HCT116 (cell line): Measurements from ENCODE around the gene CNTNAP2. TPM values are rescaled to one million over a fixed set of nuclear protein-coding genes. Genes with fewer than 3 reads are reported as not detected.

Source experiments
- ATAC-seq: fragments of 200-7000 bp; cut with Tn5 transposase; 2 replicates; pipeline ENCODE4 v1.9.1; 2020; ENCODE audit warnings: mild to moderate bottlenecking, moderate library complexity
- BruUV-seq: library from RNA; stranded (reverse); fragments of 400-500 nt; replicated peaks from 2 replicates; lab custom pipeline; 2021; lab: Mats Ljungman, UMichigan
- CTCF ChIA-PET: fragments of 300-600 bp; sonication (Branson Sonifier 250); formaldehyde crosslinking; loops from one replicate; lab custom pipeline; 2021; ENCODE audit warnings: antibody characterized with exemption; lab: Charles Lee
- POLR2A ChIA-PET: fragments of 300-600, 350-600 bp; sonication (Branson Sonifier 250); formaldehyde crosslinking; loops from one replicate; lab custom pipeline; 2021; ENCODE audit warnings: antibody characterized with exemption; lab: Charles Lee
- RAD21 ChIA-PET, 2 experiments: fragments of 300-600 bp; sonication (Branson Sonifier 250); formaldehyde crosslinking; loops; one replicate each; lab custom pipeline; 2023; ENCODE audit warnings: low total read pairs in 2 of 2; ENCODE audit not compliant: uncharacterized antibody in 2 of 2, unreplicated experiment in 2 of 2, low non-redundant PET in 1 of 2; lab: Charles Lee
- DNase-seq: peaks from one replicate; pipeline ENCODE4 v3.0.0-alpha.2; 2010; ENCODE audit warnings: low read depth, low spot score
- H2AFZ ChIP-seq: fragments of 200-600 bp; shearing (Covaris generic), sonication (generic); 2 replicates; pipeline ENCODE4 v1.6.1; 2017; ENCODE audit warnings: low read depth, mixed run types, mixed read lengths, antibody characterized with exemption, low read length; ENCODE audit not compliant: poor library complexity, severe bottlenecking
- H3K27ac ChIP-seq: 2 replicates; pipeline ENCODE4 v1.5.1; 2012; ENCODE audit warnings: low read depth, low read length
- H3K27me3 ChIP-seq: fragments of 200-600 bp; sonication (generic); 2 replicates; pipeline ENCODE4 v1.6.1; 2016; ENCODE audit warnings: mixed run types, low read length, mixed read lengths; ENCODE audit not compliant: insufficient read depth
- H3K36me3 ChIP-seq, 2 experiments: fragments of 200-500 bp in 1 of 2; fragments of 200-600 bp in 1 of 2; sonication (Bioruptor generic) in 1 of 2; sonication (generic) in 1 of 2; 2 replicates each; pipeline versions ENCODE4 v1.5.1 to v1.6.1; 2014 to 2016; ENCODE audit warnings: low read length in 2 of 2, inconsistent platforms in 1 of 2, mixed read lengths in 1 of 2, mixed run types in 1 of 2; ENCODE audit not compliant: insufficient read depth in 2 of 2, control insufficient read depth in 1 of 2
- H3K4me1 ChIP-seq, 2 experiments: fragments of 200-600 bp in 1 of 2; sonication (generic) in 1 of 2; 2 replicates each; pipeline versions ENCODE4 v1.5.1 to v1.6.1; 2012 to 2017; ENCODE audit warnings: low read length in 2 of 2, inconsistent platforms in 1 of 2, mild to moderate bottlenecking in 1 of 2, mixed read lengths in 1 of 2, mixed run types in 1 of 2, moderate library complexity in 1 of 2; ENCODE audit not compliant: insufficient read depth in 2 of 2, control insufficient read depth in 1 of 2
- H3K4me2 ChIP-seq: fragments of 200-600 bp; sonication (generic); 2 replicates; pipeline ENCODE4 v1.6.1; 2017; ENCODE audit warnings: mixed run types, low read length, mixed read lengths
- H3K4me3 ChIP-seq, 2 experiments: fragments of 200-600 bp in 1 of 2; sonication (generic) in 1 of 2; replicated peaks in 1 of 2; 2 replicates each; pipeline ENCODE4 v1.5.1; 2011 to 2016; ENCODE audit warnings: low read length in 2 of 2, control low read depth in 1 of 2, low read depth in 1 of 2, mild to moderate bottlenecking in 1 of 2, mixed read lengths in 1 of 2, mixed run types in 1 of 2
- H3K79me2 ChIP-seq: fragments of 200-600 bp; sonication (generic); 2 replicates; pipeline ENCODE4 v1.6.1; 2017; ENCODE audit warnings: mild to moderate bottlenecking, mixed run types, low read length, moderate library complexity, mixed read lengths; ENCODE audit not compliant: insufficient read depth
- H3K9ac ChIP-seq: fragments of 200-600 bp; sonication (generic); 2 replicates; pipeline ENCODE4 v1.6.1; 2016; ENCODE audit warnings: low read length, mixed read lengths
- H3K9me2 ChIP-seq: fragments of 200-600 bp; sonication (generic), shearing (Covaris generic); 2 replicates; pipeline ENCODE4 v1.6.1; 2017; ENCODE audit warnings: mixed run types, mild to moderate bottlenecking, moderate library complexity; ENCODE audit not compliant: insufficient read depth
- H3K9me3 ChIP-seq, 2 experiments: fragments of 200-500 bp in 1 of 2; fragments of 200-600 bp in 1 of 2; sonication (Bioruptor generic) in 1 of 2; sonication (generic) in 1 of 2; 2 replicates each; pipeline ENCODE4 v1.6.1; 2014 to 2017; ENCODE audit warnings: low read length in 2 of 2, mixed read lengths in 2 of 2, inconsistent platforms in 1 of 2, low read depth in 1 of 2, mild to moderate bottlenecking in 1 of 2, mixed run types in 1 of 2, moderate library complexity in 1 of 2; ENCODE audit not compliant: control insufficient read depth in 1 of 2, insufficient read depth in 1 of 2
- H4K20me1 ChIP-seq: fragments of 200-600 bp; sonication (generic), shearing (Covaris generic); 2 replicates; pipeline ENCODE4 v1.6.1; 2017; ENCODE audit warnings: mixed run types, mild to moderate bottlenecking, moderate library complexity; ENCODE audit not compliant: insufficient read depth
- ATF3 ChIP-seq: IDR thresholded peaks from 2 replicates; pipeline ENCODE4 v1.6.1; 2012
- CBX3 ChIP-seq: IDR thresholded peaks from 2 replicates; pipeline ENCODE4 v1.6.1; 2012; ENCODE audit warnings: low read depth
- CEBPB ChIP-seq: IDR thresholded peaks from 2 replicates; pipeline ENCODE4 v1.6.1; 2012; ENCODE audit warnings: low read depth
- CTCF ChIP-seq, 3 experiments: fragments of 200-600 bp in 1 of 3; sonication (generic) in 1 of 3; IDR thresholded peaks in 2 of 3; conservative IDR thresholded peaks in 1 of 3; 2 replicates each; pipeline ENCODE4 v1.5.1; 2012 to 2017; ENCODE audit warnings: low read depth in 2 of 3, low read length in 2 of 3, antibody characterized with exemption in 1 of 3, borderline replicate concordance in 1 of 3, control low read depth in 1 of 3, mild to moderate bottlenecking in 1 of 3, mixed read lengths in 1 of 3, mixed run types in 1 of 3, moderate library complexity in 1 of 3; ENCODE audit not compliant: insufficient read depth in 1 of 3
- ELF1 ChIP-seq: IDR thresholded peaks from 2 replicates; pipeline ENCODE4 v1.6.1; 2012; ENCODE audit warnings: low read depth, borderline replicate concordance
- EZH2 ChIP-seq: fragments of 200-600 bp; sonication (generic); IDR thresholded peaks from 2 replicates; pipeline ENCODE4 v1.6.1; 2017; ENCODE audit warnings: antibody characterized with exemption, mixed run types
- POLR2AphosphoS5 ChIP-seq: IDR thresholded peaks from 2 replicates; pipeline ENCODE4 v1.6.1; 2011; ENCODE audit warnings: mild to moderate bottlenecking, low read depth, low read length, moderate library complexity
- intact Hi-C: fragments of 100-400 bp; cut with micrococcal nuclease; formaldehyde crosslinking; loops from 2 replicates; pipeline ENCODE4 v1.10.0; 2022
- total RNA-seq: library from RNA; stranded (reverse); gene quantifications from one replicate; pipeline ENCODE4 v1.2.1, GENCODE V29; 2021; ENCODE audit not compliant: unreplicated experiment

Gene CNTNAP2
- total RNA-seq, 1 experiment from 2014 or later, result 0.37 TPM

GRCh38 chr7:147805996-147806576, 1689.5 kb downstream of the CNTNAP2 start:
- H3K4me2 ChIP-seq, result no peak overlapping the region
- intact Hi-C loops, result no loop called here
- H3K4me1 ChIP-seq, result no peaks in the 10 kb centered on the region
- H3K27ac ChIP-seq, result no peak overlapping the region
- ChIA-PET CTCF (interaction anchor here (0.9 to 1.4 kb wide), 2 partner anchors 9 to 12 kb away, joined by 3 to 7 read pairs; no protein-coding TSS in a partner anchor), POLR2A (no interaction called here)
- ATAC-seq, result no peak
- H3K9ac ChIP-seq, result no peak overlapping the region
- no peaks in the 10 kb centered on the region for H3K36me3 ChIP-seq
- DNase-seq, result no peak
- no peaks in the 10 kb centered on the region for H3K27me3 ChIP-seq
- TF ChIP-seq EZH2, result no peak
- peak in 1 of 3 experiments; percentile 22; a peak in 1 of 6 replicates for TF ChIP-seq CTCF (IDR thresholded peaks at IDR 0.05 in 2 of 3, conservative IDR thresholded peaks at IDR 0.05 in 1 of 3; ENCODE audit: borderline replicate concordance in 1 of 3, insufficient read depth in 1 of 3, low read depth in 2 of 3, low read length in 2 of 3)
- TF ChIP-seq ATF3, result no peak
- TF ChIP-seq CBX3, result no peak
- TF ChIP-seq, all 23 proteins: peak for 1
- Histone ChIP-seq H3K4me3 (no peak overlapping the region), H3K9me2 (no peaks in the 10 kb centered on the region), H3K9me3 (peaks cover 6 to 19% of the 10 kb centered on the region in 2 experiments; a peak in 2 of 4 replicates), H2AFZ (no peak overlapping the region), H3K79me2 (no peaks in the 10 kb centered on the region), H4K20me1 (no peaks in the 10 kb centered on the region)
- RAD21 ChIA-PET, result no interaction called here
- BruUV-seq, result no TSS peak

GRCh38 chr7:147809786-147810185, 1693.2 kb downstream of the CNTNAP2 start:
- H3K9me3 ChIP-seq, result peaks cover 0 to 16% of the 10 kb centered on the region in 2 experiments; a peak in 2 of 4 replicates
- ATAC-seq, result no peak

More at GRCh38 chr7:147809786-147810185, 1693.2 kb downstream of the CNTNAP2 start:
- Histone ChIP-seq H3K4me2 (no peak overlapping the region), H3K36me3 (no peaks in the 10 kb centered on the region), H3K27me3 (no peaks in the 10 kb centered on the region), H3K4me3 (no peak overlapping the region), H3K27ac (no peak overlapping the region), H3K9ac (no peak overlapping the region), H3K4me1 (no peaks in the 10 kb centered on the region), H4K20me1 (no peaks in the 10 kb centered on the region)
- ChIA-PET POLR2A (no interaction called here), RAD21 (no interaction called here)
- no TSS peak for BruUV-seq
- no peak for TF ChIP-seq ELF1
- no peak for TF ChIP-seq CBX3
- no peak for TF ChIP-seq POLR2AphosphoS5
- no peak for TF ChIP-seq ATF3
- no peak for TF ChIP-seq CEBPB
- TF ChIP-seq, all 23 proteins: peak for 0
- CTCF ChIA-PET, result no interaction called here
- DNase-seq, result no peak
- Histone ChIP-seq H2AFZ (no peak overlapping the region), H3K79me2 (no peaks in the 10 kb centered on the region), H3K9me2 (no peaks in the 10 kb centered on the region)
- intact Hi-C loops, result no loop called here
